H9 (cell line): ENCODE data around the gene SKOR2. TPM values are rescaled to one million over a fixed set of nuclear protein-coding genes. Genes with fewer than 3 reads are reported as not detected.
A peak's percentile ranks its signal among the peaks of the same experiment; 100 is the strongest.

Experiments used
- DNase-seq: peaks from one replicate; pipeline ENCODE4 v3.0.0-alpha.2; 2017
- H2AFZ ChIP-seq: one replicate; pipeline ENCODE4 v1.6.1; 2013; ENCODE audit warnings: mild to moderate bottlenecking, low read length, control low read depth, moderate library complexity
- H2AK5ac ChIP-seq: 2 replicates; pipeline ENCODE4 v1.6.1; 2013; ENCODE audit warnings: low read length, control low read depth, mixed read lengths; ENCODE audit not compliant: insufficient read length
- H2BK120ac ChIP-seq: one replicate; pipeline ENCODE4 v1.6.1; 2013; ENCODE audit warnings: low read depth, mild to moderate bottlenecking, low read length, control low read depth, inconsistent platforms; ENCODE audit not compliant: poor library complexity, severe bottlenecking
- H2BK12ac ChIP-seq: 2 replicates; pipeline ENCODE4 v1.6.1; 2013; ENCODE audit warnings: low read length, control low read depth, mixed read lengths, low read depth; ENCODE audit not compliant: insufficient read length
- H2BK15ac ChIP-seq: 2 replicates; pipeline ENCODE4 v1.6.1; 2013; ENCODE audit warnings: low read depth, low read length, control low read depth
- H2BK20ac ChIP-seq: one replicate; pipeline ENCODE4 v1.6.1; 2013; ENCODE audit warnings: low read depth, mild to moderate bottlenecking, low read length, control low read depth, inconsistent platforms; ENCODE audit not compliant: poor library complexity, severe bottlenecking
- H2BK5ac ChIP-seq: 2 replicates; pipeline ENCODE4 v1.6.1; 2013; ENCODE audit warnings: low read length, control low read depth, mixed read lengths; ENCODE audit not compliant: insufficient read length
- H3K14ac ChIP-seq: 2 replicates; pipeline ENCODE4 v1.6.1; 2013; ENCODE audit warnings: low read length, control low read depth; ENCODE audit not compliant: insufficient read depth
- H3K18ac ChIP-seq: 2 replicates; pipeline ENCODE4 v1.6.1; 2013; ENCODE audit warnings: low read depth, mild to moderate bottlenecking, mixed read lengths, low read length, control low read depth; ENCODE audit not compliant: insufficient read length
- H3K23ac ChIP-seq: 2 replicates; pipeline ENCODE4 v1.6.1; 2013; ENCODE audit warnings: low read length, control low read depth, mixed read lengths, low read depth; ENCODE audit not compliant: insufficient read length
- H3K23me2 ChIP-seq: 2 replicates; pipeline ENCODE4 v1.6.1; 2013; ENCODE audit warnings: low read depth, mild to moderate bottlenecking, mixed read lengths, low read length, control low read depth; ENCODE audit not compliant: insufficient read length, poor library complexity, severe bottlenecking
- H3K27ac ChIP-seq: 2 replicates; pipeline ENCODE4 v1.5.1; 2013; ENCODE audit warnings: low read length, control low read depth, mixed read lengths, low read depth; ENCODE audit not compliant: insufficient read length
- H3K27me3 ChIP-seq: 2 replicates; pipeline ENCODE4 v1.6.1; 2013; ENCODE audit warnings: low read length, control low read depth, inconsistent platforms; ENCODE audit not compliant: insufficient read depth
- H3K4ac ChIP-seq: 2 replicates; pipeline ENCODE4 v1.6.1; 2013; ENCODE audit warnings: low read depth, mild to moderate bottlenecking, control low read depth, inconsistent platforms, low read length, moderate library complexity
- H3K4me1 ChIP-seq: 2 replicates; pipeline ENCODE4 v1.6.1; 2013; ENCODE audit warnings: low read length, control low read depth, inconsistent platforms; ENCODE audit not compliant: insufficient read depth
- H3K4me2 ChIP-seq: 2 replicates; pipeline ENCODE4 v1.6.1; 2013; ENCODE audit warnings: low read length, control low read depth, mixed read lengths; ENCODE audit not compliant: insufficient read length, insufficient read depth
- H3K56ac ChIP-seq: 2 replicates; pipeline ENCODE4 v1.6.1; 2013; ENCODE audit warnings: low read depth, mild to moderate bottlenecking, mixed read lengths, low read length, control low read depth; ENCODE audit not compliant: insufficient read length
- H3K79me1 ChIP-seq: 2 replicates; pipeline ENCODE4 v1.6.1; 2013; ENCODE audit warnings: low read depth, mild to moderate bottlenecking, moderate library complexity, low read length, control low read depth, inconsistent platforms; ENCODE audit not compliant: insufficient read depth, poor library complexity, severe bottlenecking
- H3K79me2 ChIP-seq: 2 replicates; pipeline ENCODE4 v1.6.1; 2013; ENCODE audit warnings: low read length, control low read depth, inconsistent platforms; ENCODE audit not compliant: insufficient read depth
- H3K9ac ChIP-seq: 2 replicates; pipeline ENCODE4 v1.6.1; 2013; ENCODE audit warnings: low read length, control low read depth, mixed read lengths; ENCODE audit not compliant: insufficient read length; ENCODE audit errors: extremely low read depth
- H3K9me3 ChIP-seq: one replicate; pipeline ENCODE4 v1.6.1; 2013; ENCODE audit warnings: low read depth, low read length, inconsistent platforms; ENCODE audit not compliant: control insufficient read depth
- H3T11ph ChIP-seq: one replicate; pipeline ENCODE4 v1.6.1; 2013; ENCODE audit warnings: mild to moderate bottlenecking, low read length, control low read depth, inconsistent platforms
- H4K20me1 ChIP-seq: one replicate; pipeline ENCODE4 v1.6.1; 2013; ENCODE audit not compliant: control insufficient read depth, insufficient read length, insufficient read depth
- H4K5ac ChIP-seq: 2 replicates; pipeline ENCODE4 v1.6.1; 2013; ENCODE audit warnings: low read depth, mild to moderate bottlenecking, mixed read lengths, low read length, control low read depth; ENCODE audit not compliant: insufficient read length
- H4K8ac ChIP-seq: replicated peaks from 2 replicates; pipeline ENCODE4 v1.6.1; 2013; ENCODE audit warnings: low read length, control low read depth, mixed read lengths, low read depth; ENCODE audit not compliant: insufficient read length
- H4K91ac ChIP-seq: 2 replicates; pipeline ENCODE4 v1.6.1; 2013; ENCODE audit warnings: low read depth, mild to moderate bottlenecking, moderate library complexity, mixed read lengths, low read length, control low read depth; ENCODE audit not compliant: insufficient read length
- H3K27ac Mint-ChIP-seq, 3 experiments: 2 replicates in 2 of 3; 3 replicates in 1 of 3; pipeline ENCODE4 v1.8.0; 2020 to 2021; ENCODE audit warnings: mixed read lengths in 3 of 3, mild to moderate bottlenecking in 1 of 3, moderate library complexity in 1 of 3
- H3K27me3 Mint-ChIP-seq: 2 replicates; pipeline ENCODE4 v1.8.0; 2021; ENCODE audit warnings: low read depth, mild to moderate bottlenecking, moderate library complexity, mixed read lengths
- H3K36me3 Mint-ChIP-seq, 3 experiments: 2 replicates in 2 of 3; 3 replicates in 1 of 3; pipeline ENCODE4 v1.8.0; 2020 to 2021; ENCODE audit warnings: low read depth in 3 of 3, mixed read lengths in 3 of 3; ENCODE audit not compliant: insufficient read depth in 1 of 3
- H3K4me1 Mint-ChIP-seq, 2 experiments: 2 replicates each; pipeline ENCODE4 v1.8.0; 2020; ENCODE audit warnings: mixed read lengths in 2 of 2
- H3K4me3 Mint-ChIP-seq, 2 experiments: 2 replicates in 1 of 2; 3 replicates in 1 of 2; pipeline ENCODE4 v1.8.0; 2020 to 2021; ENCODE audit warnings: mild to moderate bottlenecking in 2 of 2, mixed read lengths in 2 of 2, moderate library complexity in 1 of 2
- H3K9me3 Mint-ChIP-seq, 2 experiments: 2 replicates in 1 of 2; 3 replicates in 1 of 2; pipeline ENCODE4 v1.8.0; 2020; ENCODE audit warnings: mild to moderate bottlenecking in 2 of 2, mixed read lengths in 2 of 2, moderate library complexity in 1 of 2
- WGBS: extraction: QIAGEN DNeasy Blood & Tissue Kit; methylation state at CpG from one replicate; pipeline ENCODE4 v1.1.7; 2013; ENCODE audit warnings: missing lambda C conversion rate, low lambda C conversion rate, mixed read lengths; ENCODE audit not compliant: insufficient read length; ENCODE audit errors: extremely low coverage; 5-methylcytosine and 5-hydroxymethylcytosine counted together
- total RNA-seq: library from RNA; stranded (reverse); gene quantifications from 2 replicates; pipeline ENCODE4 v1.2.1, GENCODE V29; 2021
- TF ChIP-seq, protein P1 (sequence below): fragments of 200-600 bp; sonication (generic); conservative IDR thresholded peaks from 3 replicates; pipeline ENCODE4 v1.8.0; 2021; ENCODE audit warnings: antibody characterized with exemption, mild to moderate bottlenecking

SKOR2 gene
- total RNA-seq, 1 experiment from 2014 or later = 0.24 TPM

DNA sequence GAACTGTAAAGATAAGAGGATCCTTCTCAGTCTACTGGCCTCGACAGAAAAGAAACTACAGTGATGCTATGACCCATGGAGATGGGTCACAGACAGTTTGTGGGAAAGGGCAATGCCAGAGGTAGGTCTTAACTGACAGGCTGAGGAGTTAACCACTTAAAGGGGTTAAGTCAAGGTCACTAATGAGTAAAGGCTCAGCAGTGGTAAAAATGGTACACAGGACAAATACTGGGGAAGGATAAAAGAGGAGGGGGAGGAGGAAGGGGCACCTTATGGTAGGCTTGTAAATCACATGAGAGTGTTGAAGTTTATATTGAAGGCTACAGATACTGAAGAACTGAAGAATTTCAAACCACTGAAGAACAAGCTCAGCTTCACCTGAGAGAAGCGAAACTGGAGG lies 85.2 kb downstream of the SKOR2 start:
- no peaks in the 10 kb centered on the region for H3K9me3 ChIP-seq
- H2BK120ac ChIP-seq = no peak overlapping the region
- no CpG with 5 or more reads among the region's 2 CpGs for WGBS
- H2BK20ac ChIP-seq = no peak overlapping the region
- H2BK5ac ChIP-seq = no peak overlapping the region
- H2AK5ac ChIP-seq = no peak overlapping the region
- no peak overlapping the region for H3K56ac ChIP-seq
- no peak overlapping the region for H4K8ac ChIP-seq
- H3K23ac ChIP-seq = no peak overlapping the region
- H3K23me2 ChIP-seq = no peaks in the 10 kb centered on the region
- H3K18ac ChIP-seq = no peak overlapping the region
- no peak overlapping the region for H3K27ac ChIP-seq
- peaks cover 5 to 8% of the 10 kb centered on the region in 2 experiments; a peak in 2 of 4 replicates for H3K4me1 Mint-ChIP-seq
- DNase-seq = no peak
- H3K4me3 Mint-ChIP-seq = no peak overlapping the region
- no peak overlapping the region for H3T11ph ChIP-seq
- no peaks in the 10 kb centered on the region for H3K9me3 Mint-ChIP-seq
- no peak overlapping the region for H2BK15ac ChIP-seq
- no peaks in the 10 kb centered on the region for H3K27me3 ChIP-seq
- peak overlapping the region in 1 of 3 experiments; percentile 67; a peak in 1 of 7 replicates for H3K27ac Mint-ChIP-seq
- H3K79me2 ChIP-seq = peaks cover 3% of the 10 kb centered on the region; the same call in 1 of the 2 replicates
- no peak overlapping the region for H3K14ac ChIP-seq
- TF ChIP-seq, protein P1, sequence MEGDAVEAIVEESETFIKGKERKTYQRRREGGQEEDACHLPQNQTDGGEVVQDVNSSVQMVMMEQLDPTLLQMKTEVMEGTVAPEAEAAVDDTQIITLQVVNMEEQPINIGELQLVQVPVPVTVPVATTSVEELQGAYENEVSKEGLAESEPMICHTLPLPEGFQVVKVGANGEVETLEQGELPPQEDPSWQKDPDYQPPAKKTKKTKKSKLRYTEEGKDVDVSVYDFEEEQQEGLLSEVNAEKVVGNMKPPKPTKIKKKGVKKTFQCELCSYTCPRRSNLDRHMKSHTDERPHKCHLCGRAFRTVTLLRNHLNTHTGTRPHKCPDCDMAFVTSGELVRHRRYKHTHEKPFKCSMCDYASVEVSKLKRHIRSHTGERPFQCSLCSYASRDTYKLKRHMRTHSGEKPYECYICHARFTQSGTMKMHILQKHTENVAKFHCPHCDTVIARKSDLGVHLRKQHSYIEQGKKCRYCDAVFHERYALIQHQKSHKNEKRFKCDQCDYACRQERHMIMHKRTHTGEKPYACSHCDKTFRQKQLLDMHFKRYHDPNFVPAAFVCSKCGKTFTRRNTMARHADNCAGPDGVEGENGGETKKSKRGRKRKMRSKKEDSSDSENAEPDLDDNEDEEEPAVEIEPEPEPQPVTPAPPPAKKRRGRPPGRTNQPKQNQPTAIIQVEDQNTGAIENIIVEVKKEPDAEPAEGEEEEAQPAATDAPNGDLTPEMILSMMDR = no peak
- H4K91ac ChIP-seq = no peak overlapping the region
- H2AFZ ChIP-seq = no peak overlapping the region
- H3K4me1 ChIP-seq = peaks cover 2% of the 10 kb centered on the region; the same call in 1 of the 2 replicates
- no peak overlapping the region for H4K5ac ChIP-seq
- H2BK12ac ChIP-seq = no peak overlapping the region
- no peak overlapping the region for H3K9ac ChIP-seq
- H3K4me2 ChIP-seq = no peak overlapping the region
- no peaks in the 10 kb centered on the region for H3K27me3 Mint-ChIP-seq
- no peaks in the 10 kb centered on the region for H4K20me1 ChIP-seq
- H3K79me1 ChIP-seq = peaks cover 8% of the 10 kb centered on the region
- no peak overlapping the region for H3K4ac ChIP-seq
- H3K36me3 Mint-ChIP-seq = no peaks in the 10 kb centered on the region
